GM12865 (cell line): Measurements from ENCODE around the gene RPL22.

Source experiments
- DNase-seq: peaks from one replicate; pipeline ENCODE4 v3.0.0; 2010; ENCODE audit warnings: low read depth
- H3K4me3 ChIP-seq: 2 replicates; pipeline ENCODE4 v1.5.1; 2011; ENCODE audit warnings: mild to moderate bottlenecking, low read depth, low read length, control low read depth
- TF ChIP-seq, protein P1 (sequence below): IDR thresholded peaks from 2 replicates; pipeline ENCODE4 v1.5.1; 2011; ENCODE audit warnings: low read length, control low read depth, low read depth, inconsistent platforms; ENCODE audit not compliant: insufficient read depth; ENCODE audit errors: missing control alignments

Gene RPL22

DNA sequence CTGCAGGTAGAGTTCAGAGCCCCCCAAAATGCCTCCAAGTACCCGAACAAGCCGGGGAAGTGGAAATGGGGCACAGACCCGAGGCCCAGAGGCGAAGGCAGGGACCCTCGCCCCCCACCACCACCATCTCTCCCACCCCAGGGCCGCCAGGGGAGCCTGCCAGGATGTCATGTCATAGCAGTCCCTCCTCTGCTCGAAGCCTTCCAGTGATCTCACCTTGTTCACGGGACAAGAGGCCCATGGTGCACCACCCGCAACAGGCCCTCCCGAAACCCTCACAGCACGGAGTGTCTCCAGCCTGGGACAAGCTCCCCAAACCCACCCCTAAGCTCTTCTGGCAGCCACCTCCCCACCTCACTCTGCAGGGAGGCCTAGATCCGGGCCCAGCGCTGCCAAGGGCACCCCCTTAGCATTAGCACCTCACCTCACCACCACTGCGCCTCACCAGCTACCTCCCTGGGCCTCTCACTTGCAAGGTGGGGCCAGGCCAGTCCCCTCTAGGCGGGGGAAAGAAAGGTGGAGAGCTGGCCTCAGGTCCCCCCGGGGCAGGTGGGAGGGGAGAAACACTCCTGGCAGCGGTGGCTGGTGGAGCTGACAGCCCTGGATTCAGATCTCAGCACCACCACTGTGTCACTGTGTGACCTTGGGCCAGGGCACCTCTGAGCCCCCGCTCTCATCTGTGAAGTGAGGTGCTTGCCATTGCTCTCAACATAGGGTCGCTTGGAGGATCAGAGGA lies 32.6 kb downstream of the RPL22 start:
- H3K4me3 ChIP-seq = no peak overlapping the region
- TF ChIP-seq, protein P1, sequence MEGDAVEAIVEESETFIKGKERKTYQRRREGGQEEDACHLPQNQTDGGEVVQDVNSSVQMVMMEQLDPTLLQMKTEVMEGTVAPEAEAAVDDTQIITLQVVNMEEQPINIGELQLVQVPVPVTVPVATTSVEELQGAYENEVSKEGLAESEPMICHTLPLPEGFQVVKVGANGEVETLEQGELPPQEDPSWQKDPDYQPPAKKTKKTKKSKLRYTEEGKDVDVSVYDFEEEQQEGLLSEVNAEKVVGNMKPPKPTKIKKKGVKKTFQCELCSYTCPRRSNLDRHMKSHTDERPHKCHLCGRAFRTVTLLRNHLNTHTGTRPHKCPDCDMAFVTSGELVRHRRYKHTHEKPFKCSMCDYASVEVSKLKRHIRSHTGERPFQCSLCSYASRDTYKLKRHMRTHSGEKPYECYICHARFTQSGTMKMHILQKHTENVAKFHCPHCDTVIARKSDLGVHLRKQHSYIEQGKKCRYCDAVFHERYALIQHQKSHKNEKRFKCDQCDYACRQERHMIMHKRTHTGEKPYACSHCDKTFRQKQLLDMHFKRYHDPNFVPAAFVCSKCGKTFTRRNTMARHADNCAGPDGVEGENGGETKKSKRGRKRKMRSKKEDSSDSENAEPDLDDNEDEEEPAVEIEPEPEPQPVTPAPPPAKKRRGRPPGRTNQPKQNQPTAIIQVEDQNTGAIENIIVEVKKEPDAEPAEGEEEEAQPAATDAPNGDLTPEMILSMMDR = no peak
- no peak for DNase-seq

DNA sequence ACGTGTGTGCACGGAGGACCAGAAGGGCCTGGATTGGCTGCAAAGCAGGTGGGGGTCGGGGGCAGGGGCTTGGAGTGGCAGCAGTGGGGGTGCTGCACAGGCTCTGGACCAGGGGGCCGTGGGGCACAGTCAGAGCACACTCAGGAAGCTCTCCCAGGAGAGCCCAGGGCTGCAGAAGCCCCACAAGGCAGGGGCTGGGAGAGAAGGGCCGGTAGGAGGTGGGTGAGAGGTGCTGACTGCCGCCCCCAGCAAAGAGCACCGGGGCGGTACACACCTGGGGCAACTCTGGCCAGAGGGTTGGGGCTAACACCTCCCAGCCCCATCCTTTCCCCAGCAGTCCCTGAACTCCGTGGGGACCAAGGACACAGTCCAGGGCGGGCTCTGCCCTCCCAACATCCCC lies 33.2 kb downstream of the RPL22 start:
- DNase-seq = no peak
- H3K4me3 ChIP-seq = no peak overlapping the region
- TF ChIP-seq, protein P1 = no peak

DNA sequence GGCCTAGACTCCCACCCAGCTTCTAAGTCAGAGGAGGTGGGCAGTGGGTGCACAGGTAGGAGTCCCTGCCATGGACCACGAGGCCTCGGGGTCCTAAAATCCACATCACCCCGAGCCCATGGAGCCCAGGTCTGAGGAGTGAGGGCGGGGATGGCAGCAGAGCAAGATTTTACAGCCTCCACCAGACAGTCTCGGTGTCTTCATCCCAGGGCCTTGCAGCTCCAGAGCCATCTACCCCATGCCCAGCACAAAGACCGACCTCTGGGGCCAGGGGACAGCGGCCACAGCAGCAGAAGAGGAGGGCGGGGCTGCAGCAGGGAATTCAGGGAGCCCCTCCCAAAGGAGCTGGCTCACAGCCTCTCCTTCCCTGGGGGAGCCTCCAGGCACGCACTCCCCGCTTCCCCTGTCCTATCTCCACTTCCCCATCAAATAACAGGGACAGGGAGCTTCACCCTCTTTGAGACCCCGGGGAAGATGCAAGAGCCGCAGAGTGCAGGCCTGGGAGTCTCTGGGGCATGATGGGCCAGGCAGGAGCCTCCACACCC lies 33.9 kb downstream of the RPL22 start:
- no peak overlapping the region for H3K4me3 ChIP-seq
- no peak for DNase-seq
- TF ChIP-seq, protein P1 = no peak

DNA sequence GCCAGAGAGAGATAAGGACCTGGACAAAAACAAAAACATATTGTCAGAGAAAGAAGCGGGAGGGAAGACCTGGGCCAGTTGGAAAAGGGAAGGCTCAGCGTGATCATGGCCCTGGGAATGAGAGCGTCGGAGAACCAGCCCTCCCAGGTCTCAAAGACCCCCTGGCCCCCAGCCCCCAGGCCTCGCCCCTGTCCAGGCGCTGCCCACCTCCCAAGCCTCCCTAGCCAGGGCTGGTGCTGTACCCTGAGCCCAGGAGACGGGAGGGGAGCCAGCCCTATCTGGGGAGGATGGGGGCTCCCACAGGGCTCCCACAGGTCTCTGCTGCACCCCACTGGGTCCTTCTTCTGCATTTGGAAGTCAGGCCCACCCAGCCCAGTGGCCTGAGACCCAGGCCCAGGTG lies 34.4 kb downstream of the RPL22 start:
- no peak overlapping the region for H3K4me3 ChIP-seq
- no peak for DNase-seq
- TF ChIP-seq, protein P1 = no peak

DNA sequence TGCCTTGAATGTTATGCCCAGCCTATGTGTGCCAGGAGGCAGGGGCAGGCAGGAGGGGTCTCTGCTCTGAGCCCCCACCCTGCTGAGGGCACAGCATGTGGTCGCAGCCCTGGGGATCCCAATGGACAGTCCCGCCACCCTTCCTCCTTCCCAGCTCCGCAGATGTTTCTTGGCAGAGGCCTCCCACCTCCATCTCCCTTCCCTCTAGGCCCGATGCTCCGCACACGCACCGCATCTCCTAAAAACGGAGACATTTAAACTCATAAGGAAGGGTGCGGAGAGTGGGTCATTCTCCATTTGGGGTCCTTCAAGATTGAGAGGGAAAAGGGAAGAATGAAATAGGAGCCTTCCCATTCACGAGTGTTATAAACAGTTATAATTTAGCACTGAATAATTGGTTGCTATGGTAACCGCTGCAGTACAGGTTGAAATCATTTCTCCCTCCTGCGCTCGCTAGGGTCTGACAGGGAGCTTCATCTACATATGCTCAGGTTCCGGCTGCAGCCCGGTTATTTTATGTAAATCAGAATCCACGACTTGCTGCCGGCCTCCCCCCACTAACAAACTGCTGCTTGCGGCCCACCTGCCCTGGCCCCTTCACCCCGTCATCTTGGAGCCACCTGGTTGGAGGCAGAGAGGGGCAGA lies 35.3 kb downstream of the RPL22 start:
- H3K4me3 ChIP-seq = no peak overlapping the region
- TF ChIP-seq, protein P1 = no peak
- no peak for DNase-seq

DNA sequence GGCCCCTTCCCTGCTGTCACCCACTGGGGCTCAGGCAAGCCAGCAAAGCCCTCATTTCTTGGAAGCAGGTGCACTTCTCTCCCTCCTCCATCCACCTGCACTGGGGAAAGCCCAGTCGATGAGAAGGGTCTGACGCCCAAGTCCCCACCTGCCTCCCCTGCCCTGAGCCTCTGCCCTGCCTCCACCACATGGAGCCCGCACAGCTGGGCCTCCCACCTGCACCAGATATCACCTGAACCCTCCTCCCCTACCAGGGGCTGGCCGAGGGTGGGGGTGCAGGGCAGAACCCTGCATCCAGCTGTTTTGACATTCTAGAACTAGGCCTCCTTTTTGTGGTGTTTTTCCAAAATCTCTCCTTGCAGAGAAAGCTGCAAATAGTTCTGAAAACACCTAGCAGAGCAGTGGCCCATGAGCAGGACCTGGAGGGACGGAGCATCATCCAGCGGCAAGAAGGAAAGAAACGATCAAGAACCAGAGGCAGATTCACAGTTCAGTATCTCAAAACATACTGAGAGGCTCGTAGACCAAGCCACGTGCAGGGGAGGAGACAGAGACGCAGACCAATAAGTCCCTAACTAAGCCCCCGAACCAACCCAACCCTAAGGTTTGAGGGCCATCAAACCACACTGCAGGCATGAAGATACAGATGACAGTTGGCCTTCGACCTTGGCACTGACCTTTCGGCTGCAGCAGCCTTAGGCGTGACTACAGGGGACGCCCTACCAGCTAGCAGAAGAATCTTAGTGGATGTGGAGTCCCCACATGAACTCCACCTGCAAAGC lies 36.0 kb downstream of the RPL22 start:
- no peak for DNase-seq
- H3K4me3 ChIP-seq = no peak overlapping the region
- TF ChIP-seq, protein P1 = no peak
